GM21447 (cell line): ENCODE measurements around the gene NT5C3A.
"Not testable (repeated sequence)": the region's sequence is repeated elsewhere in the genome, so short reads cannot be mapped to it uniquely, and the experiment has no call there.

ENCODE experiments used
- ATAC-seq: cut with Tn5 transposase; IDR thresholded peaks from one replicate; pipeline ENCODE4 v1.9.1; 2021; ENCODE audit not compliant: unreplicated experiment

Gene NT5C3A

GRCh38 chr7:33062023-33062781 lies at the start of gene NT5C3A:
Gene NT5C3A, minus strand, starts transcription at chr7:33062776. Its CDS starts 71 bp downstream, at chr7:33062705.
- peak; percentile 33 for ATAC-seq

GRCh38 chr7:33111614-33112013 lies 49.0 kb upstream of the NT5C3A start:
- ATAC-seq = no peak

- ATAC-seq = no peak
Observed at GRCh38 chr7:33109758-33110238, 47.2 kb upstream of the NT5C3A start.

- ATAC-seq = peak; percentile 80
Observed at GRCh38 chr7:33109005-33109757, 46.6 kb upstream of the NT5C3A start, which contains the start of gene RP9. Gene RP9, minus strand, starts transcription at chr7:33109404. Its CDS starts 32 bp downstream, at chr7:33109372.

GRCh38 chr7:33108554-33109004 lies 46.0 kb upstream of the NT5C3A start:
- peak; percentile 21 for ATAC-seq

GRCh38 chr7:33107136-33108066 lies 44.8 kb upstream of the NT5C3A start:
- peak; percentile 54 for ATAC-seq

- no peak for ATAC-seq
Observed at GRCh38 chr7:33101906-33102305, 39.3 kb upstream of the NT5C3A start.

GRCh38 chr7:33100770-33101169 lies 38.2 kb upstream of the NT5C3A start:
- no peak for ATAC-seq

- ATAC-seq = no peak
Observed at GRCh38 chr7:33099154-33099940, 36.8 kb upstream of the NT5C3A start.

- not testable (repeated sequence) for ATAC-seq
Observed at GRCh38 chr7:33094745-33095275, 32.2 kb upstream of the NT5C3A start.

- no peak for ATAC-seq
Observed at GRCh38 chr7:33093266-33093665, 30.7 kb upstream of the NT5C3A start.

- no peak for ATAC-seq
Observed at GRCh38 chr7:33091641-33092191, 29.1 kb upstream of the NT5C3A start.

GRCh38 chr7:33091111-33091531 lies 28.5 kb upstream of the NT5C3A start:
- ATAC-seq = no peak

- ATAC-seq = no peak
Observed at GRCh38 chr7:33089142-33089541, 26.6 kb upstream of the NT5C3A start.

GRCh38 chr7:33087858-33088257 lies 25.3 kb upstream of the NT5C3A start:
- ATAC-seq = no peak

- no peak for ATAC-seq
Observed at GRCh38 chr7:33087356-33087755, 24.8 kb upstream of the NT5C3A start.

- ATAC-seq = no peak
Observed at GRCh38 chr7:33079763-33080690, 17.5 kb upstream of the NT5C3A start.

GRCh38 chr7:33079096-33079495 lies 16.5 kb upstream of the NT5C3A start:
- no peak for ATAC-seq
